GM10266 (cell line): Measurements from ENCODE around the gene RAB3C.

Source experiments
- DNase-seq: peaks from one replicate; pipeline ENCODE4 v3.0.0; 2012; ENCODE audit errors: extremely low spot score
- CTCF ChIP-seq: IDR thresholded peaks from 2 replicates; pipeline ENCODE4 v1.5.1; 2012; ENCODE audit warnings: mild to moderate bottlenecking, low read depth; ENCODE audit not compliant: control insufficient read depth, insufficient read depth; ENCODE audit errors: missing control alignments

Gene RAB3C

GRCh38 chr5:58786711-58787303 lies 203.9 kb downstream of the RAB3C start:
- TF ChIP-seq CTCF: no peak
- DNase-seq: peak; percentile 8

GRCh38 chr5:58787987-58788386 lies 205.1 kb downstream of the RAB3C start:
- DNase-seq: no peak
- no peak for TF ChIP-seq CTCF

GRCh38 chr5:58793888-58794657 lies 211.2 kb downstream of the RAB3C start:
- no peak for DNase-seq
- no peak for TF ChIP-seq CTCF

- no peak for DNase-seq
- no peak for TF ChIP-seq CTCF
Measured at GRCh38 chr5:58794875-58795274, 212.0 kb downstream of the RAB3C start.

GRCh38 chr5:58795327-58795726 lies 212.5 kb downstream of the RAB3C start:
- DNase-seq: no peak
- no peak for TF ChIP-seq CTCF

GRCh38 chr5:58797021-58797420 lies 214.1 kb downstream of the RAB3C start:
- no peak for DNase-seq
- TF ChIP-seq CTCF: no peak

GRCh38 chr5:58800356-58800755 lies 217.5 kb downstream of the RAB3C start:
- no peak for DNase-seq
- TF ChIP-seq CTCF: no peak
